Caco-2 (cell line): ENCODE data around the gene PRKAR1A. TPM values are rescaled to one million over a fixed set of nuclear protein-coding genes. Genes with fewer than 3 reads are reported as not detected.

Experiments
- BruUV-seq: library from RNA; stranded (reverse); fragments of 400-500 nt; replicated peaks from 2 replicates; lab custom pipeline; 2021; lab: Mats Ljungman, UMichigan
- CTCF ChIA-PET: fragments of 300-600 bp; sonication (Branson Sonifier 250); formaldehyde crosslinking; loops from one replicate; lab custom pipeline; 2022; ENCODE audit warnings: antibody characterized with exemption; lab: Charles Lee
- POLR2A ChIA-PET: fragments of 300-600 bp; sonication (Branson Sonifier 250); formaldehyde crosslinking; loops from one replicate; lab custom pipeline; 2022; ENCODE audit warnings: antibody characterized with exemption; lab: Charles Lee
- DNase-seq, 2 experiments: peaks; one replicate each; pipeline versions ENCODE4 v3.0.0 to v3.0.0-alpha.2; 2020 to 2022
- H3K27me3 ChIP-seq: replicated peaks from 2 replicates; pipeline ENCODE4 v1.6.0; 2011; ENCODE audit warnings: low read length; ENCODE audit not compliant: control insufficient read depth, insufficient read depth
- H3K36me3 ChIP-seq: 2 replicates; pipeline ENCODE4 v1.5.1; 2011; ENCODE audit warnings: low read length; ENCODE audit not compliant: control insufficient read depth, insufficient read depth
- H3K4me1 ChIP-seq: fragments of 250-450 bp; sonication (Bioruptor Pico); 2 replicates; pipeline ENCODE4 v1.5.1; 2020; ENCODE audit warnings: mild to moderate bottlenecking
- H3K4me3 ChIP-seq: 2 replicates; pipeline ENCODE4 v1.5.1; 2011; ENCODE audit warnings: low read depth, mild to moderate bottlenecking, control low read depth, low read length
- H3K9me3 ChIP-seq: fragments of 250-450 bp; sonication (Bioruptor Pico); 2 replicates; pipeline ENCODE4 v1.5.1; 2020; ENCODE audit warnings: mild to moderate bottlenecking, moderate library complexity
- H3K27ac Mint-ChIP-seq: one replicate; pipeline ENCODE4 v1.8.0; 2022; ENCODE audit warnings: mixed read lengths; ENCODE audit not compliant: unreplicated experiment
- H3K27me3 Mint-ChIP-seq: one replicate; pipeline ENCODE4 v1.8.0; 2022; ENCODE audit warnings: mixed read lengths; ENCODE audit not compliant: insufficient read depth, unreplicated experiment
- H3K36me3 Mint-ChIP-seq: one replicate; pipeline ENCODE4 v1.8.0; 2022; ENCODE audit warnings: mild to moderate bottlenecking, mixed read lengths; ENCODE audit not compliant: insufficient read depth, unreplicated experiment
- H3K4me1 Mint-ChIP-seq: one replicate; pipeline ENCODE4 v1.8.0; 2022; ENCODE audit warnings: low read depth, mixed read lengths; ENCODE audit not compliant: unreplicated experiment
- H3K4me3 Mint-ChIP-seq: one replicate; pipeline ENCODE4 v1.8.0; 2022; ENCODE audit warnings: mild to moderate bottlenecking, moderate library complexity, mixed read lengths; ENCODE audit not compliant: unreplicated experiment
- H3K9me3 Mint-ChIP-seq: one replicate; pipeline ENCODE4 v1.8.0; 2022; ENCODE audit warnings: mixed read lengths; ENCODE audit not compliant: unreplicated experiment
- intact Hi-C: fragments of 100-400 bp; cut with micrococcal nuclease; formaldehyde crosslinking; loops from one replicate; pipeline ENCODE4 v1.10.0; 2022; ENCODE audit not compliant: unreplicated experiment
- total RNA-seq: library from RNA; stranded (reverse); gene quantifications from 2 replicates; pipeline ENCODE4 v1.2.3, GENCODE V29; 2022
- TF ChIP-seq, protein P1 (sequence below), 2 experiments: fragments of 200-600 bp in 1 of 2; IDR thresholded peaks; 1 replicate in 1 of 2; 2 replicates in 1 of 2; pipeline versions ENCODE4 v1.5.1 to v1.8.0; 2011 to 2022; ENCODE audit warnings: antibody characterized with exemption in 1 of 2, control low read depth in 1 of 2, inconsistent platforms in 1 of 2, low read depth in 1 of 2, low read length in 1 of 2, mild to moderate bottlenecking in 1 of 2, moderate library complexity in 1 of 2; ENCODE audit not compliant: insufficient read depth in 1 of 2, severe bottlenecking in 1 of 2, unreplicated experiment in 1 of 2

The PRKAR1A gene
- total RNA-seq, 1 experiment from 2014 or later: 160 TPM

DNA sequence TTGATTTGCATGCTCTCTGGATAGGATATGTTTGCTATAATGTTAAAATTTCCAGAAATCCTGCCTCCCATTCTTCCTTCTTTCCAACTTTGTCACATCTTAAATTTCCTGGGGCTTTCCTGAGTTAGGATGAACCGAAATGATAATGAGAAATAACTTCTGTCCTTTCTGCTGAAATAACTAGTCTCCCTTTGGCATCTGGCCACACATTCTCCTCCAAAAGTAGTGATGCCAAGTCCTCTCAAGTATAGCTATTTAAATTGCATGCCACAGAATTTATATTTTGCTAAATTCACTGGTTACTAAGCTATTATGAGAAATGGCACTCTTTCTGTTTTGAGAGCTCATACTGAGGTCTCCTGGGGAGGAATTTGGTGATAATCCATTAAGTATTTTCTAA, 58.3 kb downstream of the PRKAR1A start:
- intact Hi-C loops: no loop called here
- Mint-ChIP-seq H3K4me1 (peaks cover 41% of the 10 kb centered on the region), H3K27me3 (no peaks in the 10 kb centered on the region), H3K27ac (no peak overlapping the region), H3K4me3 (no peak overlapping the region), H3K9me3 (peaks cover 17% of the 10 kb centered on the region), H3K36me3 (no peaks in the 10 kb centered on the region)
- H3K27me3 ChIP-seq: no peaks in the 10 kb centered on the region
- H3K4me1 ChIP-seq: peaks cover 18% of the 10 kb centered on the region
- TF ChIP-seq, protein P1, sequence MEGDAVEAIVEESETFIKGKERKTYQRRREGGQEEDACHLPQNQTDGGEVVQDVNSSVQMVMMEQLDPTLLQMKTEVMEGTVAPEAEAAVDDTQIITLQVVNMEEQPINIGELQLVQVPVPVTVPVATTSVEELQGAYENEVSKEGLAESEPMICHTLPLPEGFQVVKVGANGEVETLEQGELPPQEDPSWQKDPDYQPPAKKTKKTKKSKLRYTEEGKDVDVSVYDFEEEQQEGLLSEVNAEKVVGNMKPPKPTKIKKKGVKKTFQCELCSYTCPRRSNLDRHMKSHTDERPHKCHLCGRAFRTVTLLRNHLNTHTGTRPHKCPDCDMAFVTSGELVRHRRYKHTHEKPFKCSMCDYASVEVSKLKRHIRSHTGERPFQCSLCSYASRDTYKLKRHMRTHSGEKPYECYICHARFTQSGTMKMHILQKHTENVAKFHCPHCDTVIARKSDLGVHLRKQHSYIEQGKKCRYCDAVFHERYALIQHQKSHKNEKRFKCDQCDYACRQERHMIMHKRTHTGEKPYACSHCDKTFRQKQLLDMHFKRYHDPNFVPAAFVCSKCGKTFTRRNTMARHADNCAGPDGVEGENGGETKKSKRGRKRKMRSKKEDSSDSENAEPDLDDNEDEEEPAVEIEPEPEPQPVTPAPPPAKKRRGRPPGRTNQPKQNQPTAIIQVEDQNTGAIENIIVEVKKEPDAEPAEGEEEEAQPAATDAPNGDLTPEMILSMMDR (IDR thresholded peaks at IDR 0.05; ENCODE audit: insufficient read depth in 1 of 2, low read depth in 1 of 2, low read length in 1 of 2, severe bottlenecking in 1 of 2, unreplicated experiment in 1 of 2): no peak
- ChIA-PET CTCF (no interaction called here), POLR2A (no interaction called here)
- H3K9me3 ChIP-seq: no peaks in the 10 kb centered on the region
- no peaks in the 10 kb centered on the region for H3K36me3 ChIP-seq
- BruUV-seq: no TSS peak
- H3K4me3 ChIP-seq: no peak overlapping the region
- DNase-seq: no peak

DNA sequence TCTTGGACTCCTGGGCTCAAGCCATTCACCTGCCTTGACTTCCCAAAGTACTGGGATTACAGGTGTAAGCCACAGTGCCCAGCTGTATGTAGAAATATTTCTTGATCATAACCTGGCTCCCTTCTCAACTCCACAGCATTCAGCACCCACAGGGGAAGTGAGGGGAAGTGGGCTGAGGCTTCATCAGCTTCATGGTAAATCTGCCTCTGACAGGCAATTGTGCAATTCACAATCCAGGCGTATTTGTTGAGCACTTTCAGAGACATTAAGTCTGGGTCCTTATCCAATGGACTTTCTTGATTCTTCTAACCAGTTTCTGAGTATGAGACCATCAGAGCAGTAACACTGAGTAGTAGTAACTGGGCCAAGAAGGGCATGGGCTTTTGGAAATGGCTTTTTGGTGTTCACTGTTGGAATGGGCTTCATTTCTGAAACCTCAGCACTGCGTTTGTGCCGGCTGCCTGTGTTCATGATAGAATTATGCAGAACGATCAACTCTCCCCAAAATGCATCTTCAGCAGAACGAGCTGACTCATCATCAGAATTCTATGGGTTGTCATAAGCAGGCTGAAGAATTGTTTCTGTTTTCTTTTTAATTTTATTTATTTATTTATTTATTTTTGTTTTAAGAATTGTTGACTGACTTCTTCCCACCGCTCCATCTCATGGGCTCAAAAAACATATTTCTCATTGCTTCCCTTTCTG, 60.1 kb downstream of the PRKAR1A start:
- Histone ChIP-seq H3K4me1 (peaks cover 7% of the 10 kb centered on the region), H3K9me3 (no peaks in the 10 kb centered on the region), H3K4me3 (no peak overlapping the region), H3K27me3 (no peaks in the 10 kb centered on the region), H3K36me3 (no peaks in the 10 kb centered on the region)
- no peaks in the 10 kb centered on the region for H3K36me3 Mint-ChIP-seq
- TF ChIP-seq, protein P1 (IDR thresholded peaks at IDR 0.05; ENCODE audit: insufficient read depth in 1 of 2, low read depth in 1 of 2, low read length in 1 of 2, severe bottlenecking in 1 of 2, unreplicated experiment in 1 of 2): no peak
- no peak for DNase-seq
- POLR2A ChIA-PET: no interaction called here
- CTCF ChIA-PET: no interaction called here
- intact Hi-C loops: no loop called here
- no TSS peak for BruUV-seq
- H3K27ac Mint-ChIP-seq: no peak overlapping the region
- H3K4me1 Mint-ChIP-seq: peaks cover 23% of the 10 kb centered on the region
- H3K4me3 Mint-ChIP-seq: no peak overlapping the region
- no peaks in the 10 kb centered on the region for H3K27me3 Mint-ChIP-seq
- peaks cover 11% of the 10 kb centered on the region for H3K9me3 Mint-ChIP-seq

- H3K9me3 Mint-ChIP-seq: peaks cover 10% of the 10 kb centered on the region
- H3K4me3 Mint-ChIP-seq: no peak overlapping the region
- no peak overlapping the region for H3K27ac Mint-ChIP-seq
- Histone ChIP-seq H3K36me3 (no peaks in the 10 kb centered on the region), H3K4me3 (no peak overlapping the region), H3K9me3 (no peaks in the 10 kb centered on the region), H3K4me1 (no peaks in the 10 kb centered on the region), H3K27me3 (no peaks in the 10 kb centered on the region)
- DNase-seq: no peak
- TF ChIP-seq, protein P1 (IDR thresholded peaks at IDR 0.05; ENCODE audit: insufficient read depth in 1 of 2, low read depth in 1 of 2, low read length in 1 of 2, severe bottlenecking in 1 of 2, unreplicated experiment in 1 of 2): no peak
- no peaks in the 10 kb centered on the region for H3K36me3 Mint-ChIP-seq
- no peaks in the 10 kb centered on the region for H3K27me3 Mint-ChIP-seq
- no TSS peak for BruUV-seq
- ChIA-PET POLR2A (no interaction called here), CTCF (no interaction called here)
- intact Hi-C loops: no loop called here
- peaks cover 17% of the 10 kb centered on the region for H3K4me1 Mint-ChIP-seq
These were observed 61.1 kb downstream of the PRKAR1A start for GRCh38 chr17:68573338-68573737.
